Adrenal gland (tissue), 12 donors: Measurements from ENCODE around the gene ZWILCH. TPM values are rescaled to one million over a fixed set of nuclear protein-coding genes. Genes with fewer than 3 reads are reported as not detected.
A peak's percentile ranks its signal among the peaks of the same experiment; 100 is the strongest.
"Not testable (repeated sequence)": the region's sequence is repeated elsewhere in the genome, so short reads cannot be mapped to it uniquely, and the experiment has no call there.

Experiments used
- DNase-seq, 7 donors: peaks; one replicate each; pipeline ENCODE4 v3.0.0-alpha.2; 2019 to 2020
- H3K27ac ChIP-seq, 5 donors: fragments of 200-600 bp; sonication (generic) in 4 of 5; 1 replicate in 3 of 5; 2 replicates in 2 of 5; pipeline versions ENCODE4 v1.5.1 to v1.8.0; 2016 to 2020; ENCODE audit warnings: mild to moderate bottlenecking in 1 of 5
- H3K27me3 ChIP-seq: fragments of 200-600 bp; 2 replicates; pipeline ENCODE4 v1.8.0; 2021
- H3K36me3 ChIP-seq, 2 donors: fragments of 200-600 bp; replicated peaks in 1 of 2; 1 replicate in 1 of 2; 2 replicates in 1 of 2; pipeline versions ENCODE4 v1.5.1 to v1.8.0; 2018 to 2022
- H3K4me1 ChIP-seq, 2 donors: fragments of 200-600 bp; replicated peaks in 1 of 2; 1 replicate in 1 of 2; 2 replicates in 1 of 2; pipeline versions ENCODE4 v1.5.1 to v1.8.0; 2018 to 2021
- H3K4me3 ChIP-seq, 4 donors: fragments of 200-600 bp; sonication (generic) in 3 of 4; one replicate each; pipeline ENCODE4 v1.5.1; 2016 to 2018
- H3K9me3 ChIP-seq, 3 donors: fragments of 200-600 bp; sonication (generic) in 1 of 3; replicated peaks in 1 of 3; 1 replicate in 2 of 3; 2 replicates in 1 of 3; pipeline versions ENCODE4 v1.5.1 to v1.8.0; 2016 to 2021
- CTCF ChIP-seq, 6 experiments: fragments of 450-650 bp in 4 of 6; fragments of 200-600 bp in 2 of 6; sonication (generic) in 1 of 6; IDR thresholded peaks; 1 replicate in 5 of 6; 2 replicates in 1 of 6; pipeline versions ENCODE4 v1.5.1 to v1.8.0; 2016 to 2021; ENCODE audit warnings: antibody characterized with exemption in 6 of 6, mild to moderate bottlenecking in 2 of 6, moderate library complexity in 1 of 6
- POLR2A ChIP-seq, 2 donors: fragments of 450-650 bp; IDR thresholded peaks; one replicate each; pipeline ENCODE4 v1.6.1; 2017; ENCODE audit warnings: antibody characterized with exemption in 2 of 2, mild to moderate bottlenecking in 2 of 2, moderate library complexity in 1 of 2
- WGBS, 4 donors: extraction: QIAGEN DNeasy Blood & Tissue Kit in 2 of 4; methylation state at CpG; one replicate each; pipeline versions ENCODE4 v1.1.5 to v1.1.7; 2013 to 2017; 5-methylcytosine and 5-hydroxymethylcytosine counted together
- intact Hi-C, 2 donors: fragments of 100-400 bp; cut with DNase I; formaldehyde crosslinking; loops; one replicate each; pipeline versions ENCODE4 v1.14.1 to v1.15.0; 2022 to 2023
- polyA plus RNA-seq, 3 donors: library from polyadenylated mRNA; stranded (reverse); fragments of 200-250 nt in 2 of 3; fragments of 350-450 nt in 1 of 3; fragmentation: Illumina TruSeq in 1 of 3; extraction: RNeasy Lipid Tissue Mini Kit (QIAGEN cat#74804) in 1 of 3; gene quantifications; one replicate each; pipeline ENCODE4 v1.2.3, GENCODE V29; 2013 to 2014
- total RNA-seq, 9 donors: library from RNA; depleted of rRNA in 4 of 9; stranded (reverse); fragments of >200 nt in 4 of 9; fragments of 120-200 nt in 1 of 9; fragmentation: NEBNext Ultra II Directional in 1 of 9; extraction: Animal tissue kit (Norgen Biotek cat#: 25700) in 1 of 9; gene quantifications; one replicate each; pipeline versions ENCODE4 v1.1.0 to v1.2.4, GENCODE V29; 2013 to 2023
- donor health status: healthy with polysubstance abuse.
- donor health status: Bipolar disorder and iron deficiency.
- donor health status: DM: yes; HTN: yes; CAD: no.
- donor health status: DM: no; HTN: no; CAD: no.
- donor health status: DM: no; HTN: no; CAD: no.
- donor health status: DM: yes; HTN: yes; CAD: no.

ZWILCH gene
- total and polyA plus RNA-seq, 12 donors, result 1.1 to 11.4 (median 3.8) TPM

- H3K27ac ChIP-seq, result peak within 1 kb of the TSS in 4 of 5 donors; percentile 72 to 90 (median 78)
- H3K9me3 ChIP-seq, result no peaks in the 10 kb centered on the region
- DNase-seq, result peak; percentile 95 to 98 (median 96)
- 6 to 23% (median 8%) methylated on average over 12 to 43 of the region's 43 CpGs for WGBS, 4 donors
- peaks cover 8 to 27% of the 10 kb centered on the region in 2 donors for H3K4me1 ChIP-seq
- H3K4me3 ChIP-seq, result peak within 1 kb of the TSS; percentile 48 to 82 (median 67)
- intact Hi-C loops, result loop anchor here (5.0 kb wide), 1 partner anchor 110 kb away; the partner anchor contains the start of gene MAP2K1 (in 2 of the 2)
- H3K36me3 ChIP-seq, result peaks cover 0 to 68% of the 10 kb centered on the region in 2 donors
- no peaks in the 10 kb centered on the region for H3K27me3 ChIP-seq
- TF ChIP-seq POLR2A (IDR thresholded peaks at IDR 0.05) (peak; percentile 52 to 65), CTCF (IDR thresholded peaks at IDR 0.05) (peak; percentile 97 to 99 (median 98))
Observed at GRCh38 chr15:66497502-66498455, 7.3 kb upstream of the ZWILCH start, which contains the start of gene SNAPC5. SNAPC5 (minus strand) TSS chr15:66497762; CDS start chr15:66497731, 31 bp downstream.

GRCh38 chr15:66498501-66499386 is 6.4 kb upstream of the ZWILCH start:
- Histone ChIP-seq H3K4me1 (peaks cover 16 to 37% of the 10 kb centered on the region in 2 donors), H3K9me3 (no peaks in the 10 kb centered on the region), H3K36me3 (peaks cover 0 to 62% of the 10 kb centered on the region in 2 donors), H3K27me3 (no peaks in the 10 kb centered on the region), H3K27ac (peak overlapping the region in 3 of 5 donors; percentile 72 to 90 (median 76)), H3K4me3 (no peak overlapping the region)
- intact Hi-C loops, result loop anchor here (5.0 kb wide), 1 partner anchor 111 kb away; the partner anchor contains the start of gene MAP2K1 (in 2 of the 2)
- DNase-seq, result peak in 1 of 7 donors; percentile 44
- WGBS, 4 donors, result 40 to 50% (median 45%) methylated on average over 3 of the region's 3 CpGs
- peak; percentile 30 to 53 (median 44) for TF ChIP-seq CTCF (IDR thresholded peaks at IDR 0.05)
- no peak for TF ChIP-seq POLR2A (IDR thresholded peaks at IDR 0.05)

GRCh38 chr15:66500346-66500745 is 4.8 kb upstream of the ZWILCH start:
- H3K9me3 ChIP-seq, H3K27ac ChIP-seq, H3K27me3 ChIP-seq, intact Hi-C loops, DNase-seq, H3K4me3 ChIP-seq: not testable (repeated sequence)
- WGBS, 4 donors, result 77 to 87% (median 82%) methylated on average over 7 of the region's 7 CpGs
- peaks cover 18 to 40% of the 10 kb centered on the region in 2 donors for H3K4me1 ChIP-seq
- H3K36me3 ChIP-seq, result peaks cover 0 to 54% of the 10 kb centered on the region in 2 donors

GRCh38 chr15:66502491-66502890 is 2.6 kb upstream of the ZWILCH start:
- Histone ChIP-seq H3K9me3 (no peaks in the 10 kb centered on the region), H3K27ac (peak overlapping the region in 1 of 5 donors; percentile 2), H3K4me3 (peak overlapping the region in 1 of 4 donors; percentile 88), H3K4me1 (peaks cover 14 to 35% of the 10 kb centered on the region in 2 donors), H3K27me3 (no peaks in the 10 kb centered on the region), H3K36me3 (peaks cover 0 to 54% of the 10 kb centered on the region in 2 donors)
- DNase-seq, result no peak
- TF ChIP-seq CTCF (IDR thresholded peaks at IDR 0.05) (no peak), POLR2A (IDR thresholded peaks at IDR 0.05) (no peak)
- intact Hi-C loops, result no loop called here
- 79 to 84% (median 82%) methylated on average over 10 of the region's 10 CpGs for WGBS, 4 donors

- peaks cover 0 to 51% of the 10 kb centered on the region in 2 donors for H3K36me3 ChIP-seq
- DNase-seq, H3K27me3 ChIP-seq, H3K9me3 ChIP-seq, intact Hi-C loops: not testable (repeated sequence)
- 41 to 49% (median 45%) methylated on average over 13 of the region's 13 CpGs for WGBS, 4 donors
- peaks cover 14 to 31% of the 10 kb centered on the region in 2 donors for H3K4me1 ChIP-seq
- peak overlapping the region in 2 of 5 donors; percentile 90 to 96 for H3K27ac ChIP-seq
- peak overlapping the region in 1 of 4 donors; percentile 88 for H3K4me3 ChIP-seq
Observed at GRCh38 chr15:66503041-66503648, 2.0 kb upstream of the ZWILCH start.
